Measurements from ENCODE around the gene WDR72. TPM values are rescaled to one million over a fixed set of nuclear protein-coding genes. Genes with fewer than 3 reads are reported as not detected.

WDR72 gene
- total RNA-seq, 1 donor from 2014 or later: 2.0 TPM

- Mint-ChIP-seq H3K4me3 (no peak overlapping the region), H3K4me1 (ENCODE audit: unreplicated experiment) (no peaks in the 10 kb centered on the region), H3K9me3 (no peaks in the 10 kb centered on the region), H3K27ac (no peak overlapping the region), H3K27me3 (peaks cover 8% of the 10 kb centered on the region), H3K36me3 (no peaks in the 10 kb centered on the region)
- DNase-seq (ENCODE audit: extremely low spot score, unreplicated experiment): no peak
- TF ChIP-seq CTCF (conservative IDR thresholded peaks at IDR 0.05): no peak
These were observed 169.9 kb downstream of the WDR72 start for GRCh38 chr15:53589520-53590057.

GRCh38 chr15:53588773-53589172 lies 170.7 kb downstream of the WDR72 start:
- H3K4me3 Mint-ChIP-seq: no peak overlapping the region
- no peak for TF ChIP-seq CTCF (conservative IDR thresholded peaks at IDR 0.05)
- DNase-seq (ENCODE audit: extremely low spot score, unreplicated experiment): no peak
- H3K27me3 Mint-ChIP-seq: peaks cover 8% of the 10 kb centered on the region
- H3K36me3 Mint-ChIP-seq: no peaks in the 10 kb centered on the region
- H3K4me1 Mint-ChIP-seq (ENCODE audit: unreplicated experiment): no peaks in the 10 kb centered on the region
- H3K27ac Mint-ChIP-seq: no peak overlapping the region
- no peaks in the 10 kb centered on the region for H3K9me3 Mint-ChIP-seq

GRCh38 chr15:53586799-53587198 lies 172.7 kb downstream of the WDR72 start:
- Mint-ChIP-seq H3K4me1 (ENCODE audit: unreplicated experiment) (no peaks in the 10 kb centered on the region), H3K4me3 (no peak overlapping the region), H3K9me3 (no peaks in the 10 kb centered on the region), H3K27me3 (peaks cover 8% of the 10 kb centered on the region), H3K27ac (no peak overlapping the region), H3K36me3 (no peaks in the 10 kb centered on the region)
- peak; percentile 78 for TF ChIP-seq CTCF (conservative IDR thresholded peaks at IDR 0.05)
- DNase-seq (ENCODE audit: extremely low spot score, unreplicated experiment): no peak

- H3K4me1 Mint-ChIP-seq (ENCODE audit: unreplicated experiment): peaks cover 4% of the 10 kb centered on the region
- DNase-seq (ENCODE audit: extremely low spot score, unreplicated experiment): no peak
- H3K27me3 Mint-ChIP-seq: peaks cover 3% of the 10 kb centered on the region
- TF ChIP-seq CTCF (conservative IDR thresholded peaks at IDR 0.05): no peak
- no peak overlapping the region for H3K4me3 Mint-ChIP-seq
- H3K9me3 Mint-ChIP-seq: no peaks in the 10 kb centered on the region
- no peaks in the 10 kb centered on the region for H3K36me3 Mint-ChIP-seq
- no peak overlapping the region for H3K27ac Mint-ChIP-seq
These were observed 177.9 kb downstream of the WDR72 start for GRCh38 chr15:53581513-53581912.

- Mint-ChIP-seq H3K9me3 (no peaks in the 10 kb centered on the region), H3K27me3 (peaks cover 3% of the 10 kb centered on the region), H3K4me1 (ENCODE audit: unreplicated experiment) (peaks cover 4% of the 10 kb centered on the region), H3K27ac (no peak overlapping the region), H3K36me3 (no peaks in the 10 kb centered on the region), H3K4me3 (no peak overlapping the region)
- TF ChIP-seq CTCF (conservative IDR thresholded peaks at IDR 0.05): no peak
- DNase-seq (ENCODE audit: extremely low spot score, unreplicated experiment): no peak
These were observed 179.1 kb downstream of the WDR72 start for GRCh38 chr15:53580366-53580765.

- DNase-seq (ENCODE audit: extremely low spot score, unreplicated experiment): no peak
- no peak overlapping the region for H3K4me3 Mint-ChIP-seq
- no peak overlapping the region for H3K27ac Mint-ChIP-seq
- peaks cover 4% of the 10 kb centered on the region for H3K4me1 Mint-ChIP-seq (ENCODE audit: unreplicated experiment)
- TF ChIP-seq CTCF (conservative IDR thresholded peaks at IDR 0.05): no peak
- no peaks in the 10 kb centered on the region for H3K9me3 Mint-ChIP-seq
- no peaks in the 10 kb centered on the region for H3K36me3 Mint-ChIP-seq
- no peaks in the 10 kb centered on the region for H3K27me3 Mint-ChIP-seq
These were observed 182.6 kb downstream of the WDR72 start for GRCh38 chr15:53576841-53577240.
